Trophoblast cell (in vitro differentiated cells and primary cell): Measurements from ENCODE around the gene FSTL5.

ENCODE experiments used
- DNase-seq, 2 donors: peaks; one replicate each; pipeline ENCODE4 v3.0.0-alpha.2; 2016
- H2AFZ ChIP-seq: 2 replicates; pipeline ENCODE4 v1.6.1; 2013; ENCODE audit warnings: low read length, moderate library complexity, mild to moderate bottlenecking; ENCODE audit not compliant: insufficient read depth, poor library complexity
- H2AK5ac ChIP-seq: 2 replicates; pipeline ENCODE4 v1.6.1; 2013; ENCODE audit warnings: mild to moderate bottlenecking, low read length
- H2BK120ac ChIP-seq: 2 replicates; pipeline ENCODE4 v1.6.1; 2013; ENCODE audit warnings: low read length, mild to moderate bottlenecking, moderate library complexity; ENCODE audit not compliant: insufficient read depth, poor library complexity
- H2BK12ac ChIP-seq: 2 replicates; pipeline ENCODE4 v1.6.1; 2013; ENCODE audit warnings: mild to moderate bottlenecking, low read length, moderate library complexity
- H2BK5ac ChIP-seq: 2 replicates; pipeline ENCODE4 v1.6.1; 2013; ENCODE audit warnings: low read length, low read depth, moderate library complexity, mild to moderate bottlenecking; ENCODE audit not compliant: poor library complexity
- H3K14ac ChIP-seq: 2 replicates; pipeline ENCODE4 v1.6.1; 2013; ENCODE audit warnings: mild to moderate bottlenecking, low read length
- H3K18ac ChIP-seq: 2 replicates; pipeline ENCODE4 v1.6.1; 2013; ENCODE audit warnings: mild to moderate bottlenecking, low read length
- H3K23ac ChIP-seq: 2 replicates; pipeline ENCODE4 v1.6.1; 2013; ENCODE audit warnings: low read length
- H3K27ac ChIP-seq: 2 replicates; pipeline ENCODE4 v1.5.1; 2013; ENCODE audit warnings: low read depth, mild to moderate bottlenecking, inconsistent platforms, low read length, moderate library complexity
- H3K27me3 ChIP-seq: 2 replicates; pipeline ENCODE4 v1.6.1; 2013; ENCODE audit warnings: inconsistent platforms, mild to moderate bottlenecking, low read length, moderate library complexity; ENCODE audit not compliant: insufficient read depth
- H3K36me3 ChIP-seq, 2 experiments: 1 replicate in 1 of 2; 2 replicates in 1 of 2; pipeline ENCODE4 v1.6.1; 2013; ENCODE audit warnings: low read length in 2 of 2, mild to moderate bottlenecking in 2 of 2, moderate library complexity in 1 of 2; ENCODE audit not compliant: insufficient read depth in 2 of 2, control insufficient read depth in 1 of 2
- H3K4ac ChIP-seq: 2 replicates; pipeline ENCODE4 v1.6.1; 2013; ENCODE audit warnings: low read depth, mild to moderate bottlenecking, low read length, moderate library complexity
- H3K4me1 ChIP-seq, 2 experiments: 1 replicate in 1 of 2; 2 replicates in 1 of 2; pipeline ENCODE4 v1.6.1; 2013; ENCODE audit warnings: low read length in 2 of 2, mild to moderate bottlenecking in 2 of 2, moderate library complexity in 1 of 2; ENCODE audit not compliant: insufficient read depth in 2 of 2, control insufficient read depth in 1 of 2
- H3K4me2 ChIP-seq: 2 replicates; pipeline ENCODE4 v1.6.1; 2013; ENCODE audit warnings: inconsistent platforms, mild to moderate bottlenecking, low read length, moderate library complexity
- H3K4me3 ChIP-seq: 2 replicates; pipeline ENCODE4 v1.5.1; 2013; ENCODE audit warnings: mild to moderate bottlenecking, low read depth, low read length, inconsistent platforms
- H3K79me1 ChIP-seq: one replicate; pipeline ENCODE4 v1.6.1; 2013; ENCODE audit warnings: low read length
- H3K79me2 ChIP-seq: 2 replicates; pipeline ENCODE4 v1.6.1; 2013; ENCODE audit warnings: low read length, mild to moderate bottlenecking; ENCODE audit not compliant: control insufficient read depth, insufficient read depth, poor library complexity
- H3K9ac ChIP-seq: 2 replicates; pipeline ENCODE4 v1.6.1; 2013; ENCODE audit warnings: mild to moderate bottlenecking, low read length
- H3K9me3 ChIP-seq: 2 replicates; pipeline ENCODE4 v1.6.1; 2013; ENCODE audit warnings: low read depth, mild to moderate bottlenecking, control low read depth, inconsistent platforms, low read length; ENCODE audit not compliant: insufficient read depth
- H4K12ac ChIP-seq: 2 replicates; pipeline ENCODE4 v1.6.1; 2013; ENCODE audit warnings: low read depth, mild to moderate bottlenecking, low read length, moderate library complexity
- H4K8ac ChIP-seq: 2 replicates; pipeline ENCODE4 v1.6.1; 2013; ENCODE audit warnings: low read depth, mild to moderate bottlenecking, low read length, moderate library complexity
- H4K91ac ChIP-seq: one replicate; pipeline ENCODE4 v1.6.1; 2013; ENCODE audit warnings: low read depth, mild to moderate bottlenecking, low read length, moderate library complexity
- WGBS: extraction: QIAGEN DNeasy Blood & Tissue Kit; methylation state at CpG from one replicate; pipeline ENCODE4 v1.1.7; 2013; ENCODE audit warnings: missing lambda C conversion rate; ENCODE audit not compliant: insufficient read length, insufficient coverage; ENCODE audit errors: extremely low coverage; 5-methylcytosine and 5-hydroxymethylcytosine counted together

Gene FSTL5

DNA sequence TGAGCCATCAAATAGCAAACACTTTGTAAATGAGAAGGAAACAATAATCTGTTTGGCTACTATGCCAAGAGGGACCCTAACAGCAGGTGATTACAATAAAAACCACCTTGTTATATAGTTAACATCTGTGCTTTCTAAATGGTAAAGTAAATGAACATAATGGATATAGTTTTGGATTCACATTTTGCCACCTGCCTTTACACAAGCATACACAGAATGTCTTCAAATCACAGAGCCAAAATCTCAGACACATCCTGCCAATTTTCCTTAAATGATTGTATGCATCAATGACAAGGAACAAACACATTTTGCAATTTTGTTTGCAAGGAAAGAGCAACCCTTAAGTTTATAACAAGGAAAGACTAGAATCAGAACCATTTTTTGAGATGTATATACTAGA, 334.2 kb downstream of the FSTL5 start:
- Histone ChIP-seq H2AK5ac (no peak overlapping the region), H2BK120ac (no peak overlapping the region), H3K36me3 (no peaks in the 10 kb centered on the region), H3K4me3 (no peak overlapping the region), H2BK5ac (no peak overlapping the region), H3K23ac (no peak overlapping the region), H3K27ac (no peak overlapping the region), H3K4me2 (no peak overlapping the region), H4K91ac (no peak overlapping the region), H3K4ac (no peak overlapping the region), H2BK12ac (no peak overlapping the region), H3K4me1 (no peaks in the 10 kb centered on the region), H3K18ac (no peak overlapping the region), H3K9me3 (no peaks in the 10 kb centered on the region), H3K27me3 (no peaks in the 10 kb centered on the region), H3K79me2 (no peaks in the 10 kb centered on the region), H4K8ac (no peak overlapping the region), H3K14ac (no peak overlapping the region), H3K79me1 (no peaks in the 10 kb centered on the region), H4K12ac (no peak overlapping the region), H3K9ac (no peak overlapping the region), H2AFZ (no peak overlapping the region)
- no peak for DNase-seq

GRCh38 chr4:161828061-161828460, 335.7 kb downstream of the FSTL5 start:
- no peaks in the 10 kb centered on the region for H3K27me3 ChIP-seq
- no CpG with 5 or more reads among the region's 1 CpG for WGBS
- H3K79me1 ChIP-seq: no peaks in the 10 kb centered on the region
- no peak overlapping the region for H4K8ac ChIP-seq
- H4K91ac ChIP-seq: no peak overlapping the region
- H3K27ac ChIP-seq: no peak overlapping the region
- H3K23ac ChIP-seq: no peak overlapping the region
- no peak overlapping the region for H3K18ac ChIP-seq
- no peaks in the 10 kb centered on the region for H3K79me2 ChIP-seq
- H3K4me2 ChIP-seq: no peak overlapping the region
- peaks cover 6% of the 10 kb centered on the region for H3K9me3 ChIP-seq
- no peak overlapping the region for H2AFZ ChIP-seq
- no peak overlapping the region for H3K4me3 ChIP-seq
- H2BK12ac ChIP-seq: no peak overlapping the region
- no peak for DNase-seq
- H2BK5ac ChIP-seq: no peak overlapping the region
- no peak overlapping the region for H3K4ac ChIP-seq
- H4K12ac ChIP-seq: no peak overlapping the region
- no peaks in the 10 kb centered on the region for H3K4me1 ChIP-seq
- H2BK120ac ChIP-seq: no peak overlapping the region
- no peak overlapping the region for H3K14ac ChIP-seq
- no peaks in the 10 kb centered on the region for H3K36me3 ChIP-seq
- H3K9ac ChIP-seq: no peak overlapping the region
- no peak overlapping the region for H2AK5ac ChIP-seq

DNA sequence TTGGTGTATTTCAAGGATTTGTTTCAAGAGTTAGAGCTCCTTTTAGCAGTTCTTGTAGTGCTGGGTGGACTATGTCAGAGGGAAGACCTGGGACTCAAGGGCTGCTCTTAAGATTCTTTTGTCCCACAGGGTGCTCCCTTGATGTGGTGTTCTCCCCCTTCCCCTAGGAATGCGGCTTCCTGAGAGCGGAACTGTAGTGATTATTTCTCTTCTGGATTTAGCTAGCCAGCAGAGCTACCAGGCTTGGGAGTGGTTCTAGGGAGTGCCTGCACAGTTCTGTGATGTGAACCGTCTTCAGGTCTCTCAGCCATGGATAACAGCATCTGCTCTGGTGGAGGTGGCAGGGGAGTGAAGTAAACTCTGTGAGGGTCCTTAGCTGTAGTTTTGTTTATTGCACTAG, 336.8 kb downstream of the FSTL5 start:
- Histone ChIP-seq H3K36me3 (no peaks in the 10 kb centered on the region), H3K23ac (no peak overlapping the region), H3K4me3 (no peak overlapping the region), H3K27ac (no peak overlapping the region), H3K9me3 (peaks cover 9% of the 10 kb centered on the region), H2BK5ac (no peak overlapping the region), H3K4ac (no peak overlapping the region), H4K91ac (no peak overlapping the region), H2AFZ (no peak overlapping the region), H3K79me2 (no peaks in the 10 kb centered on the region), H3K9ac (no peak overlapping the region), H4K8ac (no peak overlapping the region), H3K14ac (no peak overlapping the region), H3K79me1 (no peaks in the 10 kb centered on the region), H2BK120ac (no peak overlapping the region), H3K18ac (no peak overlapping the region), H3K27me3 (no peaks in the 10 kb centered on the region), H3K4me2 (no peak overlapping the region), H3K4me1 (no peaks in the 10 kb centered on the region), H2AK5ac (no peak overlapping the region), H4K12ac (no peak overlapping the region), H2BK12ac (no peak overlapping the region)
- no peak for DNase-seq
- WGBS: no CpG with 5 or more reads among the region's 3 CpGs

GRCh38 chr4:161823450-161823849, 340.4 kb downstream of the FSTL5 start:
- Histone ChIP-seq H3K27me3 (no peaks in the 10 kb centered on the region), H3K4ac (no peak overlapping the region), H3K79me2 (no peaks in the 10 kb centered on the region), H3K4me1 (no peaks in the 10 kb centered on the region), H4K8ac (no peak overlapping the region), H2AFZ (no peak overlapping the region), H3K27ac (no peak overlapping the region), H3K4me2 (no peak overlapping the region), H3K9me3 (peaks cover 9% of the 10 kb centered on the region), H3K79me1 (no peaks in the 10 kb centered on the region), H3K9ac (no peak overlapping the region), H3K18ac (no peak overlapping the region), H3K4me3 (no peak overlapping the region), H2BK12ac (no peak overlapping the region), H4K91ac (no peak overlapping the region), H3K36me3 (no peaks in the 10 kb centered on the region), H2AK5ac (no peak overlapping the region), H2BK5ac (no peak overlapping the region), H4K12ac (no peak overlapping the region), H3K23ac (no peak overlapping the region), H2BK120ac (no peak overlapping the region), H3K14ac (no peak overlapping the region)
- no peak for DNase-seq
- WGBS: no CpG with 5 or more reads among the region's 1 CpG

- Histone ChIP-seq H3K4me1 (no peaks in the 10 kb centered on the region), H4K91ac (no peak overlapping the region), H3K18ac (no peak overlapping the region), H2AK5ac (no peak overlapping the region), H4K12ac (no peak overlapping the region), H3K9me3 (peaks cover 9% of the 10 kb centered on the region), H2BK5ac (no peak overlapping the region), H3K23ac (no peak overlapping the region), H3K4ac (no peak overlapping the region), H3K9ac (no peak overlapping the region), H3K36me3 (no peaks in the 10 kb centered on the region), H3K4me2 (no peak overlapping the region), H3K4me3 (no peak overlapping the region), H4K8ac (no peak overlapping the region), H3K27me3 (no peaks in the 10 kb centered on the region), H3K14ac (no peak overlapping the region), H2AFZ (no peak overlapping the region), H2BK12ac (no peak overlapping the region), H3K27ac (no peak overlapping the region), H3K79me1 (no peaks in the 10 kb centered on the region), H3K79me2 (no peaks in the 10 kb centered on the region), H2BK120ac (no peak overlapping the region)
- WGBS: no CpG with 5 or more reads among the region's 1 CpG
- DNase-seq: no peak
Measured at GRCh38 chr4:161822174-161822573, 341.6 kb downstream of the FSTL5 start.
